ENCODE measurements around the gene DGKI. TPM values are rescaled to one million over a fixed set of nuclear protein-coding genes. Genes with fewer than 3 reads are reported as not detected.
"Not testable (repeated sequence)": the region's sequence is repeated elsewhere in the genome, so short reads cannot be mapped to it uniquely, and the experiment has no call there.

The DGKI gene
- polyA plus RNA-seq, 2 of the 4 experiments (the other 2 are of a cell fraction) = 0.05 to 0.08 TPM

DNA sequence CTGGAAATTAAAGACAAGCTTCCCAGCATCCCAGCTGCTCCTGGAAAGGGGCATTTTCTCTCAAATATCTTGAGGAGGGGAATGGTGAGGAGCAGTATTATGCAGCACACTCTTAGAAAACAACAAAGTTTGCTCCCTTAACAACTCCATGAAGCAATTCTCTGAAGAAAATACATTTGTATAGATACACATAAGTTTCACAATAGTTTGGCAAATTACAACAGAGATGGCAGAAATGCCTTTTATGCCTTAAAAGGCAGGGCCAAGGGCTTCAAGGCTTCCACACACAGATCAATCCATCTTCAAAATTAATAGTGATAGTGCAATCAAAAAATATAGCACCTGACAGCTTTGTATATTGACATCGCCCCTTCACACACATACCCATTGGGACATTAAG is 12.2 kb downstream of the DGKI start:
- Histone ChIP-seq H3K4me3 (no peak overlapping the region), H3K4me2 (no peak overlapping the region), H3K27ac (no peak overlapping the region), H3K9me3 (peaks cover 11% of the 10 kb centered on the region), H3K4me1 (no peaks in the 10 kb centered on the region)
- DNase-seq (ENCODE audit: low read depth in 1 of 2, low spot score in 1 of 2) (no peak), FAIRE-seq (no peak), ATAC-seq (no peak)
- TF ChIP-seq FOSL2 (IDR thresholded peaks at IDR 0.05) (no peak), FOSL2 (CRISPR knock-in tag; IDR thresholded peaks at IDR 0.05) (no peak), RAD21 (conservative IDR thresholded peaks at IDR 0.05 in 1 of 2, IDR thresholded peaks at IDR 0.05 in 1 of 2) (no peak), ESRRA (IDR thresholded peaks at IDR 0.05; ENCODE audit: borderline replicate concordance, low read length) (no peak), CBX8 (IDR thresholded peaks at IDR 0.05) (no peak), POLR2AphosphoS2 (conservative IDR thresholded peaks at IDR 0.05; ENCODE audit: low read length) (no peak)
- TF ChIP-seq, protein P1, sequence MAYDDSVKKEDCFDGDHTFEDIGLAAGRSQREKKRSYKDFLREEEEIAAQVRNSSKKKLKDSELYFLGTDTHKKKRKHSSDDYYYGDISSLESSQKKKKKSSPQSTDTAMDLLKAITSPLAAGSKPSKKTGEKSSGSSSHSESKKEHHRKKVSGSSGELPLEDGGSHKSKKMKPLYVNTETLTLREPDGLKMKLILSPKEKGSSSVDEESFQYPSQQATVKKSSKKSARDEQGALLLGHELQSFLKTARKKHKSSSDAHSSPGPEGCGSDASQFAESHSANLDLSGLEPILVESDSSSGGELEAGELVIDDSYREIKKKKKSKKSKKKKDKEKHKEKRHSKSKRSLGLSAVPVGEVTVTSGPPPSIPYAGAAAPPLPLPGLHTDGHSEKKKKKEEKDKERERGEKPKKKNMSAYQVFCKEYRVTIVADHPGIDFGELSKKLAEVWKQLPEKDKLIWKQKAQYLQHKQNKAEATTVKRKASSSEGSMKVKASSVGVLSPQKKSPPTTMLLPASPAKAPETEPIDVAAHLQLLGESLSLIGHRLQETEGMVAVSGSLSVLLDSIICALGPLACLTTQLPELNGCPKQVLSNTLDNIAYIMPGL (CRISPR knock-in tag; IDR thresholded peaks at IDR 0.05; ENCODE audit: borderline replicate concordance) = no peak
- TF ChIP-seq, protein P2, sequence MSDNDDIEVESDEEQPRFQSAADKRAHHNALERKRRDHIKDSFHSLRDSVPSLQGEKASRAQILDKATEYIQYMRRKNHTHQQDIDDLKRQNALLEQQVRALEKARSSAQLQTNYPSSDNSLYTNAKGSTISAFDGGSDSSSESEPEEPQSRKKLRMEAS (IDR thresholded peaks at IDR 0.05) = no peak
- 85% methylated on average over 1 of the region's 1 CpG for WGBS (ENCODE audit: missing lambda C conversion rate)
- CTCF ChIA-PET = interaction anchor here (1.0 to 1.1 kb wide), 2 partner anchors 16 to 176 kb away, joined by 3 read pairs; no protein-coding TSS in a partner anchor
- POLR2A ChIA-PET = no interaction called here

DNA sequence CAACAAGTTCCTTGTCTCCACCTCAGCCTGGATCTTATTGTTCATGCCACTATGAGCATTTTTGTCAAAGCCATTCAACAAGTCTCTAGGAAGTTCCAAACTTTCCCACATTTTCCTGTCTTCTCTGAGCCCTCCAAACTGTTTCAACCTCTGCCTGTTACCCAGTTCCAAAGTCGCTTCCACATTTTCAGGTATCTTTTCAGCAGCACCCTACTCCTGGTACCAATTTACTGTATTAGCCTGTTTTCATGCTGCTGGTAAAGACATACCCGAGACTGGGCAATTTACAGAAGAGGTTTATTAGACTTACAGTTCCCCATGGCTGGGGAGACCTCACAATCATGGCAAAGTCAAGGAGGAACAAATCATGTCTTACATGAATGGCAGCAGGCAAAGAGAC is 13.8 kb downstream of the DGKI start:
- ATAC-seq; CTCF ChIA-PET; H3K4me1 ChIP-seq; H3K4me3 ChIP-seq; FAIRE-seq; H3K4me2 ChIP-seq; POLR2A ChIA-PET; H3K27ac ChIP-seq; DNase-seq (ENCODE audit: low read depth in 1 of 2, low spot score in 1 of 2): not testable (repeated sequence)
- 25% methylated on average over 2 of the region's 2 CpGs for WGBS (ENCODE audit: missing lambda C conversion rate)
- H3K9me3 ChIP-seq = peaks cover 11% of the 10 kb centered on the region

DNA sequence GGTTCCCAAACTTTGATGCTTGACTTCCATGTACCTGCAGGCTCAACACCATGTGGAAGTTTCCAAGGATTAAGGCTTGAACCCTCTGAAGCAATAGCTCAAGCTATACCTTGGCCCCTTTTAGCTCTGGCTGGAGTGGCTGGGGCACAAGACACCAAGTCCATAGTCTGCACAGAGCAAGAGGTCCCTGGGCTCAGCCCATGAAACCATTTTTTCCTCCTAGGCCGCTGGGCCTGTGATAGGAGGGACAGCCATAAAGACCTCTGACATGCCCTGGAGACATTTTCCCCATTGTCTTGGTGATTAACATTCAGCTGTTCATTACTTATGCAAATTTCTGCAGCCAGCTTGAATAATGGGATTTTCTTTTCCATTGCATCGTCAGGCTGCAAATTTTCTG is 14.4 kb downstream of the DGKI start:
- Histone ChIP-seq H3K9me3 (peaks cover 11% of the 10 kb centered on the region), H3K4me2 (no peak overlapping the region), H3K27ac (no peak overlapping the region), H3K4me3 (no peak overlapping the region), H3K4me1 (no peaks in the 10 kb centered on the region)
- 9% methylated on average over 2 of the region's 2 CpGs for WGBS (ENCODE audit: missing lambda C conversion rate)
- FAIRE-seq (no peak), DNase-seq (ENCODE audit: low read depth in 1 of 2, low spot score in 1 of 2) (no peak), ATAC-seq (no peak)
- ChIA-PET POLR2A (no interaction called here), CTCF (interaction anchor here (0.9 kb wide), 1 partner anchor 170 kb away, joined by 3 read pairs; the partner anchor contains the start of gene CREB3L2)
- TF ChIP-seq, protein P3, sequence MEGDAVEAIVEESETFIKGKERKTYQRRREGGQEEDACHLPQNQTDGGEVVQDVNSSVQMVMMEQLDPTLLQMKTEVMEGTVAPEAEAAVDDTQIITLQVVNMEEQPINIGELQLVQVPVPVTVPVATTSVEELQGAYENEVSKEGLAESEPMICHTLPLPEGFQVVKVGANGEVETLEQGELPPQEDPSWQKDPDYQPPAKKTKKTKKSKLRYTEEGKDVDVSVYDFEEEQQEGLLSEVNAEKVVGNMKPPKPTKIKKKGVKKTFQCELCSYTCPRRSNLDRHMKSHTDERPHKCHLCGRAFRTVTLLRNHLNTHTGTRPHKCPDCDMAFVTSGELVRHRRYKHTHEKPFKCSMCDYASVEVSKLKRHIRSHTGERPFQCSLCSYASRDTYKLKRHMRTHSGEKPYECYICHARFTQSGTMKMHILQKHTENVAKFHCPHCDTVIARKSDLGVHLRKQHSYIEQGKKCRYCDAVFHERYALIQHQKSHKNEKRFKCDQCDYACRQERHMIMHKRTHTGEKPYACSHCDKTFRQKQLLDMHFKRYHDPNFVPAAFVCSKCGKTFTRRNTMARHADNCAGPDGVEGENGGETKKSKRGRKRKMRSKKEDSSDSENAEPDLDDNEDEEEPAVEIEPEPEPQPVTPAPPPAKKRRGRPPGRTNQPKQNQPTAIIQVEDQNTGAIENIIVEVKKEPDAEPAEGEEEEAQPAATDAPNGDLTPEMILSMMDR (IDR thresholded peaks at IDR 0.05) = no peak
- TF ChIP-seq ZFP36 (IDR thresholded peaks at IDR 0.05; ENCODE audit: borderline replicate concordance, partially characterized antibody) = peak; percentile 89

DNA sequence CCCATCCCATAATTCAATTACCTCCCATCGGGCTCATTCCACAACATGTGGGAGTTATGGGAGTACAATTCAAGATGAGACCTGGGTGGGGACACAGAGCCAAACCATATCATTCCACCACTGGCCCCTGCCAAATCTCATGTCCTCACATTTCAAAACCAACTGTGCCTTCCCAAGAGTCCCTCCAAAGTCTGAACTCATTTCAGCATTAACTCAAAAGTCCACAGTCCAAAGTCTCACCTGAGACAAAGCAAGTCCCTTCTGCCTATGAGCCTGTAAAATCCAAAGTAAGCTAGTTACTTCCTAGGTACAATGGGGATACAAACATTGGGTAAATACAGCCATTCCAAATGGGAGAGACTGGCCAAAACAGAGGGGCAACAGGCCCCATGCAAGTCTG is 15.2 kb downstream of the DGKI start:
- 56% methylated on average over 1 of the region's 1 CpG for WGBS (ENCODE audit: missing lambda C conversion rate)
- POLR2A ChIA-PET; DNase-seq (ENCODE audit: low read depth in 1 of 2, low spot score in 1 of 2); H3K4me3 ChIP-seq; H3K4me2 ChIP-seq; FAIRE-seq; H3K4me1 ChIP-seq; ATAC-seq; H3K27ac ChIP-seq: not testable (repeated sequence)
- CTCF ChIA-PET = interaction anchor here (0.9 kb wide), 1 partner anchor 171 kb away, joined by 3 read pairs; the partner anchor contains the start of gene CREB3L2
- peaks cover 11% of the 10 kb centered on the region for H3K9me3 ChIP-seq

DNA sequence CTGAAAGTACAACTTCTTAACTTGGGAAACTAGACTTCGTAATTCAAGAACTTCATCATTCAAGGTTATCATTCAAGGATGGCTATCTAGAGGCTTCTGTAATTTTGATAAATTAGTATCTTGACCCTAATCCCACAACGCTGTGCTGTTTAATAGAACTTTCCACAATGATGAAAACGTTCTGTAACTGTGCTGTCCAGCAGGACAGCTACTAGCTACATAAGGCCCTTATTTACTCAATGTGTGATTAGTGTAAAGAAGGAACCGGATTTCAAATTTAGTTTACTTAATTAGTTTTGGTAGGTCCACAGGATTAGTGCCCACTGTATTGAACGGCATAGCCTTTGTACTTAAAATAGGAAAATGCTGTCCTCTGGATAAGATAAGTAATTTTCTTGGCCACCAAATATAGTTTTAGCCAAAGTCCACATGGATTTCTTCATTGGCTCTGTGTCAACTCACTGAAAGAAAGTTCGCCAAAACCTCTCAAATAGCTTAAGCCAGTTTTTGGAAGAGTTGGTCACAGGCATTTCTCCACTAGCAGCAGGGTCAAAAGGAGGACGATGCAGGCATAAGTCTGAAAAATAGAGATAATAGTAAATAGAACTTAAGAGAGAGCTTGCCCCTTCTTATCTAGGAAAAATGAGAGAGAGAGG is 17.3 kb downstream of the DGKI start:
- no peak for DNase-seq (ENCODE audit: low read depth in 1 of 2, low spot score in 1 of 2)
- no peak overlapping the region for H3K4me3 ChIP-seq
- no peak for ATAC-seq
- WGBS (ENCODE audit: missing lambda C conversion rate) = 9% methylated on average over 7 of the region's 7 CpGs
- POLR2A ChIA-PET = no interaction called here
- H3K9me3 ChIP-seq = peaks cover 11% of the 10 kb centered on the region
- no peak overlapping the region for H3K4me2 ChIP-seq
- FAIRE-seq = no peak
- H3K4me1 ChIP-seq = no peaks in the 10 kb centered on the region
- CTCF ChIA-PET = interaction anchor here (1.5 kb wide), 1 partner anchor 11 kb away, joined by 3 read pairs; no protein-coding TSS in a partner anchor
- no peak overlapping the region for H3K27ac ChIP-seq
- TF ChIP-seq, protein P2 (IDR thresholded peaks at IDR 0.05) = no peak
- TF ChIP-seq HOXB5 (CRISPR knock-in tag; IDR thresholded peaks at IDR 0.05) = no peak
- TF ChIP-seq NR3C1 (IDR thresholded peaks at IDR 0.05) = no peak
- no peak for TF ChIP-seq HOXA7 (CRISPR knock-in tag; IDR thresholded peaks at IDR 0.05)
- TF ChIP-seq, protein P4, sequence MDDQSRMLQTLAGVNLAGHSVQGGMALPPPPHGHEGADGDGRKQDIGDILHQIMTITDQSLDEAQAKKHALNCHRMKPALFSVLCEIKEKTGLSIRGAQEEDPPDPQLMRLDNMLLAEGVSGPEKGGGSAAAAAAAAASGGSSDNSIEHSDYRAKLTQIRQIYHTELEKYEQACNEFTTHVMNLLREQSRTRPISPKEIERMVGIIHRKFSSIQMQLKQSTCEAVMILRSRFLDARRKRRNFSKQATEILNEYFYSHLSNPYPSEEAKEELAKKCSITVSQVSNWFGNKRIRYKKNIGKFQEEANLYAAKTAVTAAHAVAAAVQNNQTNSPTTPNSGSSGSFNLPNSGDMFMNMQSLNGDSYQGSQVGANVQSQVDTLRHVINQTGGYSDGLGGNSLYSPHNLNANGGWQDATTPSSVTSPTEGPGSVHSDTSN (IDR thresholded peaks at IDR 0.05) = no peak
- TF ChIP-seq, protein P5, sequence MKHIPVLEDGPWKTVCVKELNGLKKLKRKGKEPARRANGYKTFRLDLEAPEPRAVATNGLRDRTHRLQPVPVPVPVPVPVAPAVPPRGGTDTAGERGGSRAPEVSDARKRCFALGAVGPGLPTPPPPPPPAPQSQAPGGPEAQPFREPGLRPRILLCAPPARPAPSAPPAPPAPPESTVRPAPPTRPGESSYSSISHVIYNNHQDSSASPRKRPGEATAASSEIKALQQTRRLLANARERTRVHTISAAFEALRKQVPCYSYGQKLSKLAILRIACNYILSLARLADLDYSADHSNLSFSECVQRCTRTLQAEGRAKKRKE (CRISPR knock-in tag; IDR thresholded peaks at IDR 0.05; ENCODE audit: low read depth) = no peak
- TF ChIP-seq HOXB13 (CRISPR knock-in tag; IDR thresholded peaks at IDR 0.05; ENCODE audit: low read depth) = no peak
